Activated CD4-positive, alpha-beta T cell treated with anti-CD3 and anti-CD28 coated beads, Interleukin-2, amount 50 U/mL, for 1 hour (primary cell): Measurements from ENCODE around the gene EHF.

Experiments used
- DNase-seq: peaks from one replicate; pipeline ENCODE4 v3.0.0-alpha.2; 2020

The EHF gene

GRCh38 chr11:34627197-34627596 is 6.3 kb downstream of the EHF start:
- no peak for DNase-seq

GRCh38 chr11:34629711-34630110 is 8.8 kb downstream of the EHF start:
- DNase-seq: no peak

GRCh38 chr11:34630544-34630943 is 9.7 kb downstream of the EHF start:
- DNase-seq: no peak

- no peak for DNase-seq
Measured at GRCh38 chr11:34631297-34631696, 10.4 kb downstream of the EHF start.

GRCh38 chr11:34631737-34632104 is 10.8 kb downstream of the EHF start:
- DNase-seq: no peak

GRCh38 chr11:34632105-34632791 is 11.4 kb downstream of the EHF start:
- no peak for DNase-seq

- no peak for DNase-seq
Measured at GRCh38 chr11:34633640-34633989, 12.7 kb downstream of the EHF start.

GRCh38 chr11:34633990-34634693 is 13.2 kb downstream of the EHF start:
- DNase-seq: no peak

GRCh38 chr11:34634694-34635062 is 13.8 kb downstream of the EHF start:
- DNase-seq: no peak

- DNase-seq: no peak
Measured at GRCh38 chr11:34636127-34636526, 15.2 kb downstream of the EHF start.

GRCh38 chr11:34637303-34637702 is 16.4 kb downstream of the EHF start:
- no peak for DNase-seq

GRCh38 chr11:34638897-34639296 is 18.0 kb downstream of the EHF start:
- DNase-seq: no peak

- DNase-seq: no peak
Measured at GRCh38 chr11:34639545-34639944, 18.7 kb downstream of the EHF start.

GRCh38 chr11:34640050-34640923 is 19.4 kb downstream of the EHF start:
- no peak for DNase-seq

- no peak for DNase-seq
Measured at GRCh38 chr11:34640924-34641275, 20.0 kb downstream of the EHF start.

GRCh38 chr11:34641456-34641855 is 20.6 kb downstream of the EHF start:
- no peak for DNase-seq

- no peak for DNase-seq
Measured at GRCh38 chr11:34642001-34642554, 21.2 kb downstream of the EHF start.

GRCh38 chr11:34642873-34643272 is 22.0 kb downstream of the EHF start:
- DNase-seq: no peak

- no peak for DNase-seq
Measured at GRCh38 chr11:34643311-34643710, 22.4 kb downstream of the EHF start.

- no peak for DNase-seq
Measured at GRCh38 chr11:34643846-34644245, 23.0 kb downstream of the EHF start.

- no peak for DNase-seq
Measured at GRCh38 chr11:34644669-34645406, 23.9 kb downstream of the EHF start.

- no peak for DNase-seq
Measured at GRCh38 chr11:34646431-34646830, 25.5 kb downstream of the EHF start.

GRCh38 chr11:34647131-34647530 is 26.2 kb downstream of the EHF start:
- no peak for DNase-seq
